Measurements from ENCODE around the gene SLC8A3.

DNA sequence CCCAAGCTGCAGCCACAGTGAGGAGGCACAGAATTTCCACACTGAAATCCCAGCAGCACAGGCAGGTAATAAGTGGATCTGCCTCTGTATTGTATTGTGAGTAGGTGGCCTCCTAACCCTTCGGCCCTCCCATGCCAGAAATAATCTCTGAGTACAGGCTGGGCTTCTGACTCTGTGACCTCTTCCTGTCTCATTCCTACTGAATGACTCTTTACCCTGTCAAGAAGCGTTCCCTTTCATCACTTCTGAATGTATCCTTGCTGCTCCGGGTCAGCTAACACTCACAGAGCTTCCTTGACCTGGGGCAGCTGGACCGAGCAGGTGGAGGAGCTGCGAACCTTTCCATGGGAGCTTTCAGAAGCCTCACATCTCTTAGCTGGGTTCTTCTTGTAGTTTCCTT lies 119.6 kb downstream of the SLC8A3 start:
- no peak for TF ChIP-seq POLR2A (IDR thresholded peaks at IDR 0.05)
- TF ChIP-seq, protein P1, sequence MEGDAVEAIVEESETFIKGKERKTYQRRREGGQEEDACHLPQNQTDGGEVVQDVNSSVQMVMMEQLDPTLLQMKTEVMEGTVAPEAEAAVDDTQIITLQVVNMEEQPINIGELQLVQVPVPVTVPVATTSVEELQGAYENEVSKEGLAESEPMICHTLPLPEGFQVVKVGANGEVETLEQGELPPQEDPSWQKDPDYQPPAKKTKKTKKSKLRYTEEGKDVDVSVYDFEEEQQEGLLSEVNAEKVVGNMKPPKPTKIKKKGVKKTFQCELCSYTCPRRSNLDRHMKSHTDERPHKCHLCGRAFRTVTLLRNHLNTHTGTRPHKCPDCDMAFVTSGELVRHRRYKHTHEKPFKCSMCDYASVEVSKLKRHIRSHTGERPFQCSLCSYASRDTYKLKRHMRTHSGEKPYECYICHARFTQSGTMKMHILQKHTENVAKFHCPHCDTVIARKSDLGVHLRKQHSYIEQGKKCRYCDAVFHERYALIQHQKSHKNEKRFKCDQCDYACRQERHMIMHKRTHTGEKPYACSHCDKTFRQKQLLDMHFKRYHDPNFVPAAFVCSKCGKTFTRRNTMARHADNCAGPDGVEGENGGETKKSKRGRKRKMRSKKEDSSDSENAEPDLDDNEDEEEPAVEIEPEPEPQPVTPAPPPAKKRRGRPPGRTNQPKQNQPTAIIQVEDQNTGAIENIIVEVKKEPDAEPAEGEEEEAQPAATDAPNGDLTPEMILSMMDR (IDR thresholded peaks at IDR 0.05): no peak
